MCF 10A (cell line): ENCODE data around the gene GNB2. TPM values are rescaled to one million over a fixed set of nuclear protein-coding genes. Genes with fewer than 3 reads are reported as not detected.

Experiments used
- BruUV-seq: library from RNA; stranded (reverse); fragments of 400-500 nt; replicated peaks from 2 replicates; lab custom pipeline; 2021; lab: Mats Ljungman, UMichigan
- CTCF ChIA-PET: fragments of 300-600 bp; sonication (Branson Sonifier 250); formaldehyde crosslinking; extraction: SDS; loops from one replicate; lab custom pipeline; 2021; ENCODE audit warnings: antibody characterized with exemption, inconsistent platforms; lab: Yijun Ruan, JAX
- POLR2A ChIA-PET: fragments of 300-600, 350-650 bp; sonication (Branson Sonifier 250); formaldehyde crosslinking; extraction: SDS; loops from one replicate; lab custom pipeline; 2020; ENCODE audit warnings: antibody characterized with exemption, inconsistent platforms; lab: Yijun Ruan, JAX
- DNase-seq: peaks from one replicate; pipeline ENCODE4 v3.0.0-alpha.2; 2018; ENCODE audit not compliant: unreplicated experiment
- H3K27ac Mint-ChIP-seq: one replicate; pipeline ENCODE4 v1.8.0; 2022; ENCODE audit warnings: mild to moderate bottlenecking, low read depth, mixed read lengths; ENCODE audit not compliant: unreplicated experiment
- H3K27me3 Mint-ChIP-seq: one replicate; pipeline ENCODE4 v1.8.0; 2022; ENCODE audit warnings: mixed read lengths; ENCODE audit not compliant: insufficient read depth, unreplicated experiment
- H3K36me3 Mint-ChIP-seq: one replicate; pipeline ENCODE4 v1.8.0; 2022; ENCODE audit warnings: mild to moderate bottlenecking, moderate library complexity, mixed read lengths; ENCODE audit not compliant: insufficient read depth, unreplicated experiment
- H3K4me1 Mint-ChIP-seq: one replicate; pipeline ENCODE4 v1.8.0; 2022; ENCODE audit warnings: mixed read lengths; ENCODE audit not compliant: insufficient read depth, unreplicated experiment
- H3K4me3 Mint-ChIP-seq: one replicate; pipeline ENCODE4 v1.8.0; 2022; ENCODE audit warnings: mild to moderate bottlenecking, moderate library complexity, mixed read lengths; ENCODE audit not compliant: unreplicated experiment
- H3K9me3 Mint-ChIP-seq: one replicate; pipeline ENCODE4 v1.8.0; 2022; ENCODE audit warnings: mixed read lengths; ENCODE audit not compliant: unreplicated experiment
- intact Hi-C: fragments of 100-400 bp; cut with micrococcal nuclease; formaldehyde crosslinking; loops from 2 replicates; pipeline ENCODE4 v1.14.1; 2022
- total RNA-seq: library from RNA; stranded (reverse); gene quantifications from 2 replicates; pipeline ENCODE4 v1.2.3, GENCODE V29; 2022
- TF ChIP-seq, protein P1 (sequence below): fragments of 200-600 bp; IDR thresholded peaks from one replicate; pipeline ENCODE4 v1.8.0; 2022; ENCODE audit warnings: antibody characterized with exemption, mild to moderate bottlenecking; ENCODE audit not compliant: unreplicated experiment

Gene GNB2
- total RNA-seq, 1 experiment from 2014 or later: 201 TPM

DNA sequence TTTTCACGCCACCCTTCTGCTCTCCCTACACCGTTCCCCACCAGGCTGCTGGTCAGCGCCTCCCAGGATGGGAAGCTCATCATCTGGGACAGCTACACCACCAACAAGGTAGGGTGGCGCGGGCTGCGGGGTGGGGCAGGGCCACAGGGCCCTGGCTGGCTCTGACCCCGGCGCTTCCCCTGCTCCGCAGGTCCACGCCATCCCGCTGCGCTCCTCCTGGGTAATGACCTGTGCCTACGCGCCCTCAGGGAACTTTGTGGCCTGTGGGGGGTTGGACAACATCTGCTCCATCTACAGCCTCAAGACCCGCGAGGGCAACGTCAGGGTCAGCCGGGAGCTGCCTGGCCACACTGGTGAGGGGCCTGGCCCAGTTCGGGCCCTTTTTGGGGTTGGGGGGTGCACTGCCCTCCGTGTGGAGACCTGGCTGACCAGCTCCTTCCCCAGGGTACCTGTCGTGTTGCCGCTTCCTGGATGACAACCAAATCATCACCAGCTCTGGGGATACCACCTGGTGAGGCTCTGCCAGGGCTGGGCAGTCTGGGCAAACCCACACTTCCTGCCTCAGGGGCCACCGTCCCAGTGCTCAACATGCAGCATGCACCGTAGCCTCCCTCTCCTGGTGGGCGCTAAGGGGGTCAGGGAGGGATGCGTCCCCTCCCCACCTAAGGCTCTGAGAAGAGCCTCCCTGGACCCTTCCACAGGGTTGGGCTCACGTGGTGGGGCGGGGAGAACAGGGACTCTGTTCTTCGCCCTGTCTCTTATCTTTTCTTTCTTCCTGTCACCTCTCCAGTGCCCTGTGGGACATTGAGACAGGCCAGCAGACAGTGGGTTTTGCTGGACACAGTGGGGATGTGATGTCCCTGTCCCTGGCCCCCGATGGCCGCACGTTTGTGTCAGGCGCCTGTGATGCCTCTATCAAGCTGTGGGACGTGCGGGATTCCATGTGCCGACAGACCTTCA is 4.0 kb downstream of the GNB2 start:
- CTCF ChIA-PET: interaction anchor here (0.5 to 10.0 kb wide), 4 partner anchors 14 to 150 kb away, joined by 3 to 103 read pairs (median 3); partner anchors contain the start of gene EPHB4
- Mint-ChIP-seq H3K27ac (no peak overlapping the region), H3K27me3 (no peaks in the 10 kb centered on the region), H3K4me3 (peak overlapping the region; percentile 6), H3K4me1 (peaks cover 12% of the 10 kb centered on the region), H3K36me3 (peaks cover 45% of the 10 kb centered on the region), H3K9me3 (no peaks in the 10 kb centered on the region)
- POLR2A ChIA-PET: interaction anchor here (0.7 to 5.0 kb wide), 6 partner anchors 10 to 241 kb away, joined by 3 to 25 read pairs (median 4); partner anchors contain the start of genes GIGYF1, POP7 and PPP1R35
- intact Hi-C loops: no loop called here
- BruUV-seq: no TSS peak
- DNase-seq: no peak
- TF ChIP-seq, protein P1, sequence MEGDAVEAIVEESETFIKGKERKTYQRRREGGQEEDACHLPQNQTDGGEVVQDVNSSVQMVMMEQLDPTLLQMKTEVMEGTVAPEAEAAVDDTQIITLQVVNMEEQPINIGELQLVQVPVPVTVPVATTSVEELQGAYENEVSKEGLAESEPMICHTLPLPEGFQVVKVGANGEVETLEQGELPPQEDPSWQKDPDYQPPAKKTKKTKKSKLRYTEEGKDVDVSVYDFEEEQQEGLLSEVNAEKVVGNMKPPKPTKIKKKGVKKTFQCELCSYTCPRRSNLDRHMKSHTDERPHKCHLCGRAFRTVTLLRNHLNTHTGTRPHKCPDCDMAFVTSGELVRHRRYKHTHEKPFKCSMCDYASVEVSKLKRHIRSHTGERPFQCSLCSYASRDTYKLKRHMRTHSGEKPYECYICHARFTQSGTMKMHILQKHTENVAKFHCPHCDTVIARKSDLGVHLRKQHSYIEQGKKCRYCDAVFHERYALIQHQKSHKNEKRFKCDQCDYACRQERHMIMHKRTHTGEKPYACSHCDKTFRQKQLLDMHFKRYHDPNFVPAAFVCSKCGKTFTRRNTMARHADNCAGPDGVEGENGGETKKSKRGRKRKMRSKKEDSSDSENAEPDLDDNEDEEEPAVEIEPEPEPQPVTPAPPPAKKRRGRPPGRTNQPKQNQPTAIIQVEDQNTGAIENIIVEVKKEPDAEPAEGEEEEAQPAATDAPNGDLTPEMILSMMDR: no peak

DNA sequence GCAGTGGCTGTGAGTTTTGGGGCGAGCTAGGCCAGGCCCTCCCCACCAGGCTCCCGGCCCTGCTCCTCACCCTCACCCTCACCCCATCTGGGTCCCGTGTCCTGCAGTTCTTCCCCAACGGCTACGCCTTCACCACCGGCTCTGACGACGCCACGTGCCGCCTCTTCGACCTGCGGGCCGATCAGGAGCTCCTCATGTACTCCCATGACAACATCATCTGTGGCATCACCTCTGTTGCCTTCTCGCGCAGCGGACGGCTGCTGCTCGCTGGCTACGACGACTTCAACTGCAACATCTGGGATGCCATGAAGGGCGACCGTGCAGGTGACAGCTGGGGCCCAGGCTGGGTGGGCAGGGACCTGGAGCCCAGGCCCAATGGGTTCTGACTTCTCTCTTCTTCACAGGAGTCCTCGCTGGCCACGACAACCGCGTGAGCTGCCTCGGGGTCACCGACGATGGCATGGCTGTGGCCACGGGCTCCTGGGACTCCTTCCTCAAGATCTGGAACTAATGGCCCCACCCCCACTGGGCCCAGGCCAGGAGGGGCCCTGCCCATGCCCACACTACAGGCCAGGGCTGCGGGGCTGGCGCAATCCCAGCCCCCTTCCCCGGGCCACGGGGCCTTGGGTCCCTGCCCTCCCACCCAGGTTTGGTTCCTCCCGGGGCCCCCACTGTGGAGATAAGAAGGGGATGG is 4.9 kb downstream of the GNB2 start:
- H3K9me3 Mint-ChIP-seq: no peaks in the 10 kb centered on the region
- peak overlapping the region; percentile 6 for H3K4me3 Mint-ChIP-seq
- POLR2A ChIA-PET: interaction anchor here (0.9 to 5.0 kb wide), 4 partner anchors 11 to 242 kb away, joined by 3 to 25 read pairs (median 3); partner anchors contain the start of genes GIGYF1, POP7 and PPP1R35
- intact Hi-C loops: no loop called here
- H3K36me3 Mint-ChIP-seq: peaks cover 45% of the 10 kb centered on the region
- H3K27me3 Mint-ChIP-seq: no peaks in the 10 kb centered on the region
- TF ChIP-seq, protein P1: no peak
- TSS peak; percentile 71 for BruUV-seq
- peaks cover 12% of the 10 kb centered on the region for H3K4me1 Mint-ChIP-seq
- CTCF ChIA-PET: interaction anchor here (0.5 to 10.0 kb wide), 4 partner anchors 13 to 115 kb away, joined by 3 to 103 read pairs (median 4); no protein-coding TSS in a partner anchor
- DNase-seq: no peak
- no peak overlapping the region for H3K27ac Mint-ChIP-seq

DNA sequence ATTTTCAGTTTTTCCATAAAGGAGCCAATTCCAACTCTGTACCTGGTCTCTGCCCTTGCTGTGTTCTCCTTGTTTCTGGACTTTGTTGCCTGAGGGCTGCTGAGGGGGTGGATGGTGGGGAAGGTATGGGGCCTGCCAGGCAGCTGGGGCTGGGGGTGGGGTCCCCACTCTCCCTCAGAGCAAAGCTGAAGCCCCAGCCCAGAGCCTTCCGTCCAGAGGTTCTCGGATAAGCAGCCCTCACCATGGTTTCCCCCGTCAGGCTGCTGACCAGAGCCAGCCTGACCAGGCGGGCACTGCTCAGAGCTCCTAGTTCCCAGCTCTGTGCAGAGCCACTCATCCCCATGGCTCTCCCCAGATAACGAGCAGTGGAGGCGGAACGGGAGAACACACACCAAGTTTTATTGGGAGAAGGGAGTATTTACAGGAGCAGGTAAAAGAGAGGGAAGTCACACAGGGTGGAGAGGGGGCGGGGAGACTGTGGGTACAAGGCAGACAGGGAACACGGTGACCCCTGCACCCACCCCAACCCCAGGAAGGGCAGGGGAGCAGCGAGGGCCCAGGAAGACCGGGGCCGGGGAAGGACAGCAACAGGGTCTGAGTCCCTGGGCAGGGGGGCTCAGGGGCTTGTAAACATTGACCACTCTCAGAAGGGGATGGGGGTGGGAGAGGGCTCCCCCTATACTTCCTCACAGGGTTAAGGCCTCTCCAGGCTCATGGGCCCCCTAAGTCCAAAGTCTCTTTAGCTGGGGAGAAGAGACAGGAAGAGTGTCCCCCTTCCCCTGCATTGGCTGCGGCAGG is 5.8 kb downstream of the GNB2 start:
- TF ChIP-seq, protein P1: no peak
- BruUV-seq: TSS peak; percentile 25
- peaks cover 12% of the 10 kb centered on the region for H3K4me1 Mint-ChIP-seq
- no peaks in the 10 kb centered on the region for H3K27me3 Mint-ChIP-seq
- intact Hi-C loops: no loop called here
- no peak overlapping the region for H3K4me3 Mint-ChIP-seq
- POLR2A ChIA-PET: interaction anchor here (0.7 to 1.1 kb wide), 5 partner anchors 17 to 211 kb away, joined by 3 to 4 read pairs (median 3); partner anchors contain the start of genes MOSPD3, POP7 and UFSP1
- no peaks in the 10 kb centered on the region for H3K9me3 Mint-ChIP-seq
- CTCF ChIA-PET: interaction anchor here (0.6 to 10.0 kb wide), 4 partner anchors 12 to 196 kb away, joined by 3 to 103 read pairs (median 4); partner anchors contain the start of gene SRRT
- H3K27ac Mint-ChIP-seq: no peak overlapping the region
- no peak for DNase-seq
- peaks cover 48% of the 10 kb centered on the region for H3K36me3 Mint-ChIP-seq
